GM23338 (cell line): Measurements from ENCODE around the gene FMN2. TPM values are rescaled to one million over a fixed set of nuclear protein-coding genes. Genes with fewer than 3 reads are reported as not detected.

Experiments
- ATAC-seq: fragments of 200-7000 bp; cut with Tn5 transposase; 3 replicates; pipeline ENCODE4 v1.9.1; 2020
- DNase-seq: peaks from one replicate; pipeline ENCODE4 v3.0.0-alpha.2; 2015; ENCODE audit warnings: low spot score
- H2AFZ ChIP-seq: fragments of 200-600 bp; sonication (generic); 2 replicates; pipeline ENCODE4 v1.8.0; 2016; ENCODE audit warnings: antibody characterized with exemption, mild to moderate bottlenecking, moderate library complexity
- H3F3A ChIP-seq: fragments of 200-600 bp; sonication (generic); replicated peaks from 2 replicates; pipeline ENCODE4 v1.8.0; 2017; ENCODE audit warnings: antibody characterized with exemption, mixed run types, low read depth
- H3K27ac ChIP-seq: fragments of 200-600 bp; sonication (generic); 2 replicates; pipeline ENCODE4 v1.6.1; 2016; ENCODE audit warnings: low read depth
- H3K27me3 ChIP-seq: fragments of 200-600 bp; sonication (generic); 2 replicates; pipeline ENCODE4 v1.8.0; 2016; ENCODE audit warnings: mild to moderate bottlenecking, mixed run types, moderate library complexity; ENCODE audit not compliant: insufficient read depth
- H3K36me3 ChIP-seq: fragments of 200-600 bp; sonication (generic); 2 replicates; pipeline ENCODE4 v1.8.0; 2016; ENCODE audit warnings: mild to moderate bottlenecking; ENCODE audit not compliant: insufficient read depth
- H3K4me1 ChIP-seq: fragments of 200-600 bp; sonication (generic); 2 replicates; pipeline ENCODE4 v1.8.0; 2016; ENCODE audit warnings: mild to moderate bottlenecking, moderate library complexity; ENCODE audit not compliant: insufficient read depth
- H3K4me2 ChIP-seq: fragments of 200-600 bp; sonication (generic); 2 replicates; pipeline ENCODE4 v1.7.1; 2017; ENCODE audit warnings: mixed run types
- H3K4me3 ChIP-seq: fragments of 200-600 bp; sonication (generic); 2 replicates; pipeline ENCODE4 v1.6.1; 2016; ENCODE audit warnings: mixed run types
- H3K79me2 ChIP-seq: fragments of 200-600 bp; sonication (generic); replicated peaks from 2 replicates; pipeline ENCODE4 v1.8.0; 2017; ENCODE audit warnings: mild to moderate bottlenecking; ENCODE audit not compliant: insufficient read depth
- H3K9me2 ChIP-seq: fragments of 200-600 bp; sonication (generic); 2 replicates; pipeline ENCODE4 v1.8.0; 2017; ENCODE audit not compliant: insufficient read depth
- H4K20me1 ChIP-seq: fragments of 200-600 bp; sonication (generic); replicated peaks from 2 replicates; pipeline ENCODE4 v1.8.0; 2017; ENCODE audit warnings: mild to moderate bottlenecking; ENCODE audit not compliant: insufficient read depth
- H3K27ac Mint-ChIP-seq: 2 replicates; pipeline ENCODE4 v1.8.0; 2020; ENCODE audit warnings: inconsistent platforms, mild to moderate bottlenecking, moderate library complexity, mixed read lengths
- H3K27me3 Mint-ChIP-seq: 3 replicates; pipeline ENCODE4 v1.8.0; 2022; ENCODE audit warnings: low read depth, mild to moderate bottlenecking, moderate library complexity, mixed read lengths, inconsistent platforms; ENCODE audit not compliant: insufficient read depth, poor library complexity
- H3K36me3 Mint-ChIP-seq: 3 replicates; pipeline ENCODE4 v1.8.0; 2021; ENCODE audit warnings: low read depth, mild to moderate bottlenecking, inconsistent platforms, moderate library complexity, mixed read lengths
- H3K4me1 Mint-ChIP-seq: 3 replicates; pipeline ENCODE4 v1.8.0; 2020; ENCODE audit warnings: mild to moderate bottlenecking, inconsistent platforms, mixed read lengths
- H3K4me3 Mint-ChIP-seq: 3 replicates; pipeline ENCODE4 v1.8.0; 2021; ENCODE audit warnings: moderate library complexity, mild to moderate bottlenecking, inconsistent platforms, mixed read lengths
- H3K9me3 Mint-ChIP-seq: 3 replicates; pipeline ENCODE4 v1.8.0; 2020; ENCODE audit warnings: moderate library complexity, mild to moderate bottlenecking, inconsistent platforms, mixed read lengths
- EZH2 ChIP-seq: fragments of 200-600 bp; sonication (generic); IDR thresholded peaks from one replicate; pipeline ENCODE4 v1.8.0; 2017; ENCODE audit warnings: antibody characterized with exemption, mild to moderate bottlenecking, low read depth; ENCODE audit not compliant: unreplicated experiment
- EZH2phosphoT487 ChIP-seq: fragments of 200-600 bp; sonication (generic); IDR thresholded peaks from one replicate; pipeline ENCODE4 v1.8.1; 2018; ENCODE audit warnings: antibody characterized with exemption; ENCODE audit not compliant: unreplicated experiment
- JUNB ChIP-seq: IDR thresholded peaks from one replicate; pipeline ENCODE4 v1.6.1; 2016; ENCODE audit warnings: antibody characterized with exemption; ENCODE audit not compliant: unreplicated experiment
- NANOG ChIP-seq: IDR thresholded peaks from 2 replicates; pipeline ENCODE4 v1.6.1; 2016; ENCODE audit warnings: antibody characterized with exemption, borderline replicate concordance
- POLR2AphosphoS5 ChIP-seq: IDR thresholded peaks from 2 replicates; pipeline ENCODE4 v1.6.1; 2016; ENCODE audit warnings: antibody characterized with exemption, low read depth
- polyA plus RNA-seq: library from polyadenylated mRNA; unstranded; fragments of >200 nt; fragmentation: Nextera tagmentation; extraction: Ambion mirVana; gene quantifications from 2 replicates; pipeline ENCODE4 v1.2.1, GENCODE V29; 2016
- total RNA-seq: library from RNA; depleted of rRNA; stranded (reverse); fragments of >200 nt; shearing (Covaris generic); gene quantifications from 2 replicates; pipeline ENCODE4 v1.2.3, GENCODE V29; 2014
- TF ChIP-seq, protein P1 (sequence below): IDR thresholded peaks from one replicate; pipeline ENCODE4 v1.6.1; 2018; ENCODE audit warnings: antibody characterized with exemption; ENCODE audit not compliant: unreplicated experiment
- TF ChIP-seq, protein P2 (sequence below): IDR thresholded peaks from 2 replicates; pipeline ENCODE4 v1.6.1; 2016; ENCODE audit warnings: antibody characterized with exemption
- TF ChIP-seq, protein P3 (sequence below), 2 experiments: fragments of 200-600 bp in 1 of 2; sonication (generic) in 1 of 2; conservative IDR thresholded peaks; 2 replicates each; pipeline versions ENCODE4 v1.5.1 to v1.6.1; 2016 to 2017; ENCODE audit warnings: antibody characterized with exemption in 2 of 2, low read depth in 2 of 2, mild to moderate bottlenecking in 2 of 2, moderate library complexity in 1 of 2
- TF ChIP-seq, protein P4 (sequence below): fragments of 250-450 bp; sonication (Bioruptor Pico); IDR thresholded peaks from 2 replicates; pipeline ENCODE4 v1.5.0; 2020; ENCODE audit warnings: mild to moderate bottlenecking, moderate library complexity

The FMN2 gene
- total and polyA plus RNA-seq, 2 experiments from 2014 or later, result 1.5 to 2.5 TPM

GRCh38 chr1:240237305-240237721 is 145.6 kb downstream of the FMN2 start (continued):
- TF ChIP-seq, protein P1, sequence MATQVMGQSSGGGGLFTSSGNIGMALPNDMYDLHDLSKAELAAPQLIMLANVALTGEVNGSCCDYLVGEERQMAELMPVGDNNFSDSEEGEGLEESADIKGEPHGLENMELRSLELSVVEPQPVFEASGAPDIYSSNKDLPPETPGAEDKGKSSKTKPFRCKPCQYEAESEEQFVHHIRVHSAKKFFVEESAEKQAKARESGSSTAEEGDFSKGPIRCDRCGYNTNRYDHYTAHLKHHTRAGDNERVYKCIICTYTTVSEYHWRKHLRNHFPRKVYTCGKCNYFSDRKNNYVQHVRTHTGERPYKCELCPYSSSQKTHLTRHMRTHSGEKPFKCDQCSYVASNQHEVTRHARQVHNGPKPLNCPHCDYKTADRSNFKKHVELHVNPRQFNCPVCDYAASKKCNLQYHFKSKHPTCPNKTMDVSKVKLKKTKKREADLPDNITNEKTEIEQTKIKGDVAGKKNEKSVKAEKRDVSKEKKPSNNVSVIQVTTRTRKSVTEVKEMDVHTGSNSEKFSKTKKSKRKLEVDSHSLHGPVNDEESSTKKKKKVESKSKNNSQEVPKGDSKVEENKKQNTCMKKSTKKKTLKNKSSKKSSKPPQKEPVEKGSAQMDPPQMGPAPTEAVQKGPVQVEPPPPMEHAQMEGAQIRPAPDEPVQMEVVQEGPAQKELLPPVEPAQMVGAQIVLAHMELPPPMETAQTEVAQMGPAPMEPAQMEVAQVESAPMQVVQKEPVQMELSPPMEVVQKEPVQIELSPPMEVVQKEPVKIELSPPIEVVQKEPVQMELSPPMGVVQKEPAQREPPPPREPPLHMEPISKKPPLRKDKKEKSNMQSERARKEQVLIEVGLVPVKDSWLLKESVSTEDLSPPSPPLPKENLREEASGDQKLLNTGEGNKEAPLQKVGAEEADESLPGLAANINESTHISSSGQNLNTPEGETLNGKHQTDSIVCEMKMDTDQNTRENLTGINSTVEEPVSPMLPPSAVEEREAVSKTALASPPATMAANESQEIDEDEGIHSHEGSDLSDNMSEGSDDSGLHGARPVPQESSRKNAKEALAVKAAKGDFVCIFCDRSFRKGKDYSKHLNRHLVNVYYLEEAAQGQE, result no peak
- TF ChIP-seq, protein P2, sequence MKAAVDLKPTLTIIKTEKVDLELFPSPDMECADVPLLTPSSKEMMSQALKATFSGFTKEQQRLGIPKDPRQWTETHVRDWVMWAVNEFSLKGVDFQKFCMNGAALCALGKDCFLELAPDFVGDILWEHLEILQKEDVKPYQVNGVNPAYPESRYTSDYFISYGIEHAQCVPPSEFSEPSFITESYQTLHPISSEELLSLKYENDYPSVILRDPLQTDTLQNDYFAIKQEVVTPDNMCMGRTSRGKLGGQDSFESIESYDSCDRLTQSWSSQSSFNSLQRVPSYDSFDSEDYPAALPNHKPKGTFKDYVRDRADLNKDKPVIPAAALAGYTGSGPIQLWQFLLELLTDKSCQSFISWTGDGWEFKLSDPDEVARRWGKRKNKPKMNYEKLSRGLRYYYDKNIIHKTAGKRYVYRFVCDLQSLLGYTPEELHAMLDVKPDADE, result no peak
- no peak for TF ChIP-seq EZH2phosphoT487
- TF ChIP-seq NANOG, result no peak
- TF ChIP-seq JUNB, result no peak
- no peak for TF ChIP-seq POLR2AphosphoS5
- TF ChIP-seq, protein P3, sequence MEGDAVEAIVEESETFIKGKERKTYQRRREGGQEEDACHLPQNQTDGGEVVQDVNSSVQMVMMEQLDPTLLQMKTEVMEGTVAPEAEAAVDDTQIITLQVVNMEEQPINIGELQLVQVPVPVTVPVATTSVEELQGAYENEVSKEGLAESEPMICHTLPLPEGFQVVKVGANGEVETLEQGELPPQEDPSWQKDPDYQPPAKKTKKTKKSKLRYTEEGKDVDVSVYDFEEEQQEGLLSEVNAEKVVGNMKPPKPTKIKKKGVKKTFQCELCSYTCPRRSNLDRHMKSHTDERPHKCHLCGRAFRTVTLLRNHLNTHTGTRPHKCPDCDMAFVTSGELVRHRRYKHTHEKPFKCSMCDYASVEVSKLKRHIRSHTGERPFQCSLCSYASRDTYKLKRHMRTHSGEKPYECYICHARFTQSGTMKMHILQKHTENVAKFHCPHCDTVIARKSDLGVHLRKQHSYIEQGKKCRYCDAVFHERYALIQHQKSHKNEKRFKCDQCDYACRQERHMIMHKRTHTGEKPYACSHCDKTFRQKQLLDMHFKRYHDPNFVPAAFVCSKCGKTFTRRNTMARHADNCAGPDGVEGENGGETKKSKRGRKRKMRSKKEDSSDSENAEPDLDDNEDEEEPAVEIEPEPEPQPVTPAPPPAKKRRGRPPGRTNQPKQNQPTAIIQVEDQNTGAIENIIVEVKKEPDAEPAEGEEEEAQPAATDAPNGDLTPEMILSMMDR (conservative IDR thresholded peaks at IDR 0.05; ENCODE audit: low read depth in 2 of 2), result no peak

DNA sequence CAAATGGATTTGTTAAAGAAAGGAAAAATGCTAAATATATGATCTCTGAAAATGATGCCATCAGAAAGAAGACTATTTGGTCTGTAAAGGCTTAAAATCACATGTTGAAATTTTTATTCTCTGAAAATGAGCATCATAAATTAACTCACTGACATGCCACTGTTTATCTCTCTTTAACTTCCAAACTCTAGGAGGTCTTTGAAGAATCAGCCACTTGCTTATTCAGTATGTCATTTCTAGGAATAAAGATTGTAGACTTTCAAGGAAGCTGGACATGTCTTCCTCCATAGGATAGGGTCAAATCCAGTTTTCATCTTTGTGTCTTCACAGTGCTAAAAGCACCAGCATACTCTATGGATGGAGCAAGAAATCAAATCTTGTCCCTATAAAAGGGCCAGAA is 147.6 kb downstream of the FMN2 start:
- no peaks in the 10 kb centered on the region for H3K27me3 ChIP-seq
- no peaks in the 10 kb centered on the region for H3K79me2 ChIP-seq
- H3K9me2 ChIP-seq, result peaks cover 7% of the 10 kb centered on the region
- ATAC-seq (no peak), DNase-seq (no peak)
- no peaks in the 10 kb centered on the region for H3K9me3 Mint-ChIP-seq
- H3K4me3 Mint-ChIP-seq, result no peak overlapping the region
- H4K20me1 ChIP-seq, result no peaks in the 10 kb centered on the region
- H3K36me3 ChIP-seq, result no peaks in the 10 kb centered on the region
- H3F3A ChIP-seq, result no peaks in the 10 kb centered on the region
- no peak overlapping the region for H3K27ac ChIP-seq
- H3K4me1 Mint-ChIP-seq, result no peaks in the 10 kb centered on the region
- H3K4me2 ChIP-seq, result no peak overlapping the region
- no peak overlapping the region for H3K27ac Mint-ChIP-seq
- no peaks in the 10 kb centered on the region for H3K27me3 Mint-ChIP-seq
- H3K36me3 Mint-ChIP-seq, result no peaks in the 10 kb centered on the region
- no peaks in the 10 kb centered on the region for H3K4me1 ChIP-seq
- H2AFZ ChIP-seq, result no peak overlapping the region
- H3K4me3 ChIP-seq, result no peak overlapping the region
- TF ChIP-seq, protein P3 (conservative IDR thresholded peaks at IDR 0.05; ENCODE audit: low read depth in 2 of 2), result no peak
- TF ChIP-seq EZH2, result no peak
- TF ChIP-seq, protein P4, sequence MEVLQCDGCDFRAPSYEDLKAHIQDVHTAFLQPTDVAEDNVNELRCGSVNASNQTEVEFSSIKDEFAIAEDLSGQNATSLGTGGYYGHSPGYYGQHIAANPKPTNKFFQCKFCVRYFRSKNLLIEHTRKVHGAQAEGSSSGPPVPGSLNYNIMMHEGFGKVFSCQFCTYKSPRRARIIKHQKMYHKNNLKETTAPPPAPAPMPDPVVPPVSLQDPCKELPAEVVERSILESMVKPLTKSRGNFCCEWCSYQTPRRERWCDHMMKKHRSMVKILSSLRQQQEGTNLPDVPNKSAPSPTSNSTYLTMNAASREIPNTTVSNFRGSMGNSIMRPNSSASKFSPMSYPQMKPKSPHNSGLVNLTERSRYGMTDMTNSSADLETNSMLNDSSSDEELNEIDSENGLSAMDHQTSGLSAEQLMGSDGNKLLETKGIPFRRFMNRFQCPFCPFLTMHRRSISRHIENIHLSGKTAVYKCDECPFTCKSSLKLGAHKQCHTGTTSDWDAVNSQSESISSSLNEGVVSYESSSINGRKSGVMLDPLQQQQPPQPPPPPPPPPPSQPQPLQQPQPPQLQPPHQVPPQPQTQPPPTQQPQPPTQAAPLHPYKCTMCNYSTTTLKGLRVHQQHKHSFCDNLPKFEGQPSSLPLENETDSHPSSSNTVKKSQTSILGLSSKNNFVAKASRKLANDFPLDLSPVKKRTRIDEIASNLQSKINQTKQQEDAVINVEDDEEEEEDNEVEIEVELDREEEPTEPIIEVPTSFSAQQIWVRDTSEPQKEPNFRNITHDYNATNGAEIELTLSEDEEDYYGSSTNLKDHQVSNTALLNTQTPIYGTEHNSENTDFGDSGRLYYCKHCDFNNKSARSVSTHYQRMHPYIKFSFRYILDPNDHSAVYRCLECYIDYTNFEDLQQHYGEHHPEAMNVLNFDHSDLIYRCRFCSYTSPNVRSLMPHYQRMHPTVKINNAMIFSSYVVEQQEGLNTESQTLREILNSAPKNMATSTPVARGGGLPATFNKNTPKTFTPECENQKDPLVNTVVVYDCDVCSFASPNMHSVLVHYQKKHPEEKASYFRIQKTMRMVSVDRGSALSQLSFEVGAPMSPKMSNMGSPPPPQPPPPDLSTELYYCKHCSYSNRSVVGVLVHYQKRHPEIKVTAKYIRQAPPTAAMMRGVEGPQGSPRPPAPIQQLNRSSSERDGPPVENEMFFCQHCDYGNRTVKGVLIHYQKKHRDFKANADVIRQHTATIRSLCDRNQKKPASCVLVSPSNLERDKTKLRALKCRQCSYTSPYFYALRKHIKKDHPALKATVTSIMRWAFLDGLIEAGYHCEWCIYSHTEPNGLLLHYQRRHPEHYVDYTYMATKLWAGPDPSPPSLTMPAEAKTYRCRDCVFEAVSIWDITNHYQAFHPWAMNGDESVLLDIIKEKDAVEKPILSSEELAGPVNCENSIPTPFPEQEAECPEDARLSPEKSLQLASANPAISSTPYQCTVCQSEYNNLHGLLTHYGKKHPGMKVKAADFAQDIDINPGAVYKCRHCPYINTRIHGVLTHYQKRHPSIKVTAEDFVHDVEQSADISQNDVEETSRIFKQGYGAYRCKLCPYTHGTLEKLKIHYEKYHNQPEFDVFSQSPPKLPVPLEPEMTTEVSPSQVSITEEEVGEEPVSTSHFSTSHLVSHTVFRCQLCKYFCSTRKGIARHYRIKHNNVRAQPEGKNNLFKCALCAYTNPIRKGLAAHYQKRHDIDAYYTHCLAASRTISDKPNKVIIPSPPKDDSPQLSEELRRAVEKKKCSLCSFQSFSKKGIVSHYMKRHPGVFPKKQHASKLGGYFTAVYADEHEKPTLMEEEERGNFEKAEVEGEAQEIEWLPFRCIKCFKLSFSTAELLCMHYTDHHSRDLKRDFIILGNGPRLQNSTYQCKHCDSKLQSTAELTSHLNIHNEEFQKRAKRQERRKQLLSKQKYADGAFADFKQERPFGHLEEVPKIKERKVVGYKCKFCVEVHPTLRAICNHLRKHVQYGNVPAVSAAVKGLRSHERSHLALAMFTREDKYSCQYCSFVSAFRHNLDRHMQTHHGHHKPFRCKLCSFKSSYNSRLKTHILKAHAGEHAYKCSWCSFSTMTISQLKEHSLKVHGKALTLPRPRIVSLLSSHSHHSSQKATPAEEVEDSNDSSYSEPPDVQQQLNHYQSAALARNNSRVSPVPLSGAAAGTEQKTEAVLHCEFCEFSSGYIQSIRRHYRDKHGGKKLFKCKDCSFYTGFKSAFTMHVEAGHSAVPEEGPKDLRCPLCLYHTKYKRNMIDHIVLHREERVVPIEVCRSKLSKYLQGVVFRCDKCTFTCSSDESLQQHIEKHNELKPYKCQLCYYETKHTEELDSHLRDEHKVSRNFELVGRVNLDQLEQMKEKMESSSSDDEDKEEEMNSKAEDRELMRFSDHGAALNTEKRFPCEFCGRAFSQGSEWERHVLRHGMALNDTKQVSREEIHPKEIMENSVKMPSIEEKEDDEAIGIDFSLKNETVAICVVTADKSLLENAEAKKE (CRISPR knock-in tag), result no peak
- no peak for TF ChIP-seq NANOG
